GM23338 (cell line): ENCODE data around the gene NR4A1.

Experiments used
- CREB1 ChIP-seq: fragments of 250-450 bp; sonication (Bioruptor Pico); IDR thresholded peaks from 2 replicates; pipeline ENCODE4 v1.5.0; 2020; ENCODE audit warnings: low read depth, mild to moderate bottlenecking, moderate library complexity
- CTCF ChIP-seq, 2 experiments: fragments of 200-600 bp in 1 of 2; sonication (generic) in 1 of 2; conservative IDR thresholded peaks; 2 replicates each; pipeline versions ENCODE4 v1.5.1 to v1.6.1; 2016 to 2017; ENCODE audit warnings: antibody characterized with exemption in 2 of 2, low read depth in 2 of 2, mild to moderate bottlenecking in 2 of 2, moderate library complexity in 1 of 2
- ETS1 ChIP-seq: IDR thresholded peaks from 2 replicates; pipeline ENCODE4 v1.6.1; 2016; ENCODE audit warnings: antibody characterized with exemption
- EZH2 ChIP-seq: fragments of 200-600 bp; sonication (generic); IDR thresholded peaks from one replicate; pipeline ENCODE4 v1.8.0; 2017; ENCODE audit warnings: antibody characterized with exemption, mild to moderate bottlenecking, low read depth; ENCODE audit not compliant: unreplicated experiment
- EZH2phosphoT487 ChIP-seq: fragments of 200-600 bp; sonication (generic); IDR thresholded peaks from one replicate; pipeline ENCODE4 v1.8.1; 2018; ENCODE audit warnings: antibody characterized with exemption; ENCODE audit not compliant: unreplicated experiment
- JUNB ChIP-seq: IDR thresholded peaks from one replicate; pipeline ENCODE4 v1.6.1; 2016; ENCODE audit warnings: antibody characterized with exemption; ENCODE audit not compliant: unreplicated experiment
- NANOG ChIP-seq: IDR thresholded peaks from 2 replicates; pipeline ENCODE4 v1.6.1; 2016; ENCODE audit warnings: antibody characterized with exemption, borderline replicate concordance
- POLR2AphosphoS5 ChIP-seq: IDR thresholded peaks from 2 replicates; pipeline ENCODE4 v1.6.1; 2016; ENCODE audit warnings: antibody characterized with exemption, low read depth
- REST ChIP-seq: IDR thresholded peaks from one replicate; pipeline ENCODE4 v1.6.1; 2018; ENCODE audit warnings: antibody characterized with exemption; ENCODE audit not compliant: unreplicated experiment
- STAT1 ChIP-seq: IDR thresholded peaks from one replicate; pipeline ENCODE4 v1.6.1; 2016; ENCODE audit warnings: antibody characterized with exemption; ENCODE audit not compliant: unreplicated experiment
- ZNF114 ChIP-seq: fragments of 250-450 bp; sonication (Bioruptor Pico); IDR thresholded peaks from 2 replicates; pipeline ENCODE4 v1.5.0; 2020; ENCODE audit warnings: mild to moderate bottlenecking, moderate library complexity
- ZNF331 ChIP-seq: fragments of 250-450 bp; sonication (Bioruptor Pico); IDR thresholded peaks from 2 replicates; pipeline ENCODE4 v1.5.0; 2020; ENCODE audit warnings: low read depth, mild to moderate bottlenecking, moderate library complexity
- ZNF462 ChIP-seq: fragments of 250-450 bp; sonication (Bioruptor Pico); IDR thresholded peaks from 2 replicates; pipeline ENCODE4 v1.5.0; 2020; ENCODE audit warnings: mild to moderate bottlenecking, moderate library complexity

GRCh38 chr12:52090291-52090690 lies 39.0 kb downstream of the NR4A1 start:
- TF ChIP-seq CTCF (conservative IDR thresholded peaks at IDR 0.05; ENCODE audit: low read depth in 2 of 2) (no peak), EZH2 (no peak), CREB1 (CRISPR knock-in tag) (no peak), POLR2AphosphoS5 (no peak), REST (no peak), ETS1 (no peak), STAT1 (no peak), EZH2phosphoT487 (no peak), JUNB (no peak), ZNF462 (no peak), ZNF331 (CRISPR knock-in tag) (no peak), ZNF114 (no peak), NANOG (no peak)
